Skin epidermis (tissue), 12 donors: Measurements from ENCODE around the gene CFAP251.
"Not testable (repeated sequence)": the region's sequence is repeated elsewhere in the genome, so short reads cannot be mapped to it uniquely, and the experiment has no call there.

Source experiments
- H3K27ac ChIP-seq, 21 experiments: fragments of 200-600 bp; sonication (generic) in 11 of 21; one replicate each; pipeline ENCODE4 v1.5.0; 2020; ENCODE audit warnings: mild to moderate bottlenecking in 3 of 21, inconsistent platforms in 2 of 21, moderate library complexity in 2 of 21
- H3K4me3 ChIP-seq, 7 experiments: fragments of 200-600 bp; sonication (generic) in 2 of 7; one replicate each; pipeline ENCODE4 v1.5.0; 2020; ENCODE audit warnings: inconsistent platforms in 2 of 7, mild to moderate bottlenecking in 2 of 7, moderate library complexity in 1 of 7

CFAP251 gene

GRCh38 chr12:122036153-122036552 is 117.8 kb downstream of the CFAP251 start:
- H3K4me3 ChIP-seq = no peak overlapping the region
- peak overlapping the region in 3 of 21 experiments; percentile 25 to 77 (median 71) for H3K27ac ChIP-seq

- Histone ChIP-seq H3K4me3 (no peak overlapping the region), H3K27ac (no peak overlapping the region)
Observed at GRCh38 chr12:122040579-122041386, 122.4 kb downstream of the CFAP251 start.

- H3K27ac ChIP-seq, H3K4me3 ChIP-seq: not testable (repeated sequence)
Observed at GRCh38 chr12:122041458-122041857, 123.1 kb downstream of the CFAP251 start.

GRCh38 chr12:122042910-122043309 is 124.5 kb downstream of the CFAP251 start:
- H3K4me3 ChIP-seq = no peak overlapping the region

GRCh38 chr12:122043476-122043875 is 125.1 kb downstream of the CFAP251 start:
- Histone ChIP-seq H3K4me3 (no peak overlapping the region), H3K27ac (no peak overlapping the region)

More at GRCh38 chr12:122042910-122043309, 124.5 kb downstream of the CFAP251 start:
- H3K27ac ChIP-seq = no peak overlapping the region

- Histone ChIP-seq H3K27ac (no peak overlapping the region), H3K4me3 (no peak overlapping the region)
Observed at GRCh38 chr12:122045262-122045661, 126.9 kb downstream of the CFAP251 start.

GRCh38 chr12:122046145-122046544 is 127.8 kb downstream of the CFAP251 start:
- Histone ChIP-seq H3K4me3 (no peak overlapping the region), H3K27ac (no peak overlapping the region)

GRCh38 chr12:122048151-122048550 is 129.8 kb downstream of the CFAP251 start:
- H3K27ac ChIP-seq = no peak overlapping the region
- H3K4me3 ChIP-seq = no peak overlapping the region

GRCh38 chr12:122049827-122050226 is 131.4 kb downstream of the CFAP251 start:
- Histone ChIP-seq H3K27ac (no peak overlapping the region), H3K4me3 (no peak overlapping the region)

- no peak overlapping the region for H3K4me3 ChIP-seq
- no peak overlapping the region for H3K27ac ChIP-seq
Observed at GRCh38 chr12:122050706-122051105, 132.3 kb downstream of the CFAP251 start.

GRCh38 chr12:122051231-122051876 is 133.0 kb downstream of the CFAP251 start:
- Histone ChIP-seq H3K4me3 (no peak overlapping the region), H3K27ac (no peak overlapping the region)

- H3K4me3 ChIP-seq = no peak overlapping the region
- no peak overlapping the region for H3K27ac ChIP-seq
Observed at GRCh38 chr12:122052285-122052684, 133.9 kb downstream of the CFAP251 start.
